ENCODE results near the gene NOX5. TPM values are rescaled to one million over a fixed set of nuclear protein-coding genes. Genes with fewer than 3 reads are reported as not detected.
A peak's percentile ranks its signal among the peaks of the same experiment; 100 is the strongest.

NOX5 gene
- total and polyA plus RNA-seq, 2 of the 13 experiments (the other 11 are each of a cell fraction or from before 2014, with no cell fraction given) = not detected

DNA sequence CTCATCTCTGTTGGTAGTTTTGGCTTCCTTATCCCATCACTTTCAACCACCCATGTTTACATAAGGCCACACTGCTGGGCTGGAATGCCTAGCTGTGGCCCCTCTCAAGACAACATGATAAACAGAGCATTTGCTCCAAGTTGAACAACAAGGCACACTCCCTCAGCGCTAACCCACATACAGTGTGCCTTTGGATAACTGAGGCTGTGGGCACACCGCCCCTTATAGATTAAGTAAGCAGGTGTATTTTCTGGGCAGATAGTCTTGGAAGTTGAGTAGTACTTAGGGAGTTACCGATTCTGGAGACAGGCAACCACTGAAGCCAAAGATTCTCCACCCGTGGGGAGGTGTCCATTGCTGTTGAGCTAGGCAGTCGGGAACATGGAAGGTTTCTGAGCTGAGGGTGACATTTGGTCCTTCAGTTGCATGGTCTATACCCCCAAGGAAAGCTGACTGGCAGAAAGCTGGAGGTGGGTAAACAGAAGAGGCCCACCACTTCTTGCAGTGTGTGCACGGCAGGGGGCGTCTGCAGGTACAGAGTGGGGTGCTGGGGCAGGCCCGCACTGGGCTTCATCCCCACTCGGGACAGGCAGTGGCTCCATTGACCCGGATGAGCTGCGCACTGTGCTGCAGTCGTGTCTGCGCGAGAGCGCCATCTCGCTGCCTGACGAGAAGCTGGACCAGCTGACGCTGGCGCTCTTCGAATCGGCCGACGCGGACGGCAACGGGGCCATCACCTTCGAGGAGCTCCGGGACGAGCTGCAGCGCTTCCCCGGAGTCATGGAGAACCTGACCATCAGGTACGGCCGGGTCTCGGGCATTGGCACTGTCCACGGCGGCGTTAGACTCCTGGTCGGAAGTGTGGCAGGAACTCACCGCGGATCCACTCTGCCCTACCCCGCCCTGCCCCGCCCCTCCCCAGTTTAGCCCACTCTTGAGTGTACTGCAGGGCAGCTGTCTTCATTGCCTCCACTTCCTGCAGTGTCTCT, 16.8 kb downstream of the NOX5 start (continued):
- TF ChIP-seq, protein P1, sequence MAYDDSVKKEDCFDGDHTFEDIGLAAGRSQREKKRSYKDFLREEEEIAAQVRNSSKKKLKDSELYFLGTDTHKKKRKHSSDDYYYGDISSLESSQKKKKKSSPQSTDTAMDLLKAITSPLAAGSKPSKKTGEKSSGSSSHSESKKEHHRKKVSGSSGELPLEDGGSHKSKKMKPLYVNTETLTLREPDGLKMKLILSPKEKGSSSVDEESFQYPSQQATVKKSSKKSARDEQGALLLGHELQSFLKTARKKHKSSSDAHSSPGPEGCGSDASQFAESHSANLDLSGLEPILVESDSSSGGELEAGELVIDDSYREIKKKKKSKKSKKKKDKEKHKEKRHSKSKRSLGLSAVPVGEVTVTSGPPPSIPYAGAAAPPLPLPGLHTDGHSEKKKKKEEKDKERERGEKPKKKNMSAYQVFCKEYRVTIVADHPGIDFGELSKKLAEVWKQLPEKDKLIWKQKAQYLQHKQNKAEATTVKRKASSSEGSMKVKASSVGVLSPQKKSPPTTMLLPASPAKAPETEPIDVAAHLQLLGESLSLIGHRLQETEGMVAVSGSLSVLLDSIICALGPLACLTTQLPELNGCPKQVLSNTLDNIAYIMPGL (CRISPR knock-in tag; IDR thresholded peaks at IDR 0.05; ENCODE audit: borderline replicate concordance in 1 of 2, low read depth in 1 of 2) = peak; percentile 32 to 43; a peak in 1 of 4 replicates
- TF ChIP-seq ZNF430 (CRISPR knock-in tag; IDR thresholded peaks at IDR 0.05) (no peak), ZNF562 (CRISPR knock-in tag; IDR thresholded peaks at IDR 0.05; ENCODE audit: borderline replicate concordance) (no peak), ZNF501 (CRISPR knock-in tag; IDR thresholded peaks at IDR 0.05) (0 out of 2 replicates have a peak, but pooled peaks have one; percentile 27), NFKB2 (CRISPR knock-in tag; IDR thresholded peaks at IDR 0.05; ENCODE audit: borderline replicate concordance) (no peak), KLF11 (CRISPR knock-in tag; IDR thresholded peaks at IDR 0.05) (no peak), NR0B2 (CRISPR knock-in tag; IDR thresholded peaks at IDR 0.05) (0 out of 2 replicates have a peak, but pooled peaks have one; percentile 48), MYC (CRISPR knock-in tag; IDR thresholded peaks at IDR 0.05; ENCODE audit: borderline replicate concordance) (peak; percentile 39; the same call in 1 of the 2 replicates), HNRNPLL (IDR thresholded peaks at IDR 0.05; ENCODE audit: low read depth, low read length, poor library complexity, severe bottlenecking) (peak; percentile 23), CTCF (CRISPR knock-in tag; IDR thresholded peaks at IDR 0.05) (peak; percentile 92), SALL1 (CRISPR knock-in tag; IDR thresholded peaks at IDR 0.05) (peak; percentile 25; the same call in 1 of the 2 replicates)
- TF ChIP-seq, protein P2, sequence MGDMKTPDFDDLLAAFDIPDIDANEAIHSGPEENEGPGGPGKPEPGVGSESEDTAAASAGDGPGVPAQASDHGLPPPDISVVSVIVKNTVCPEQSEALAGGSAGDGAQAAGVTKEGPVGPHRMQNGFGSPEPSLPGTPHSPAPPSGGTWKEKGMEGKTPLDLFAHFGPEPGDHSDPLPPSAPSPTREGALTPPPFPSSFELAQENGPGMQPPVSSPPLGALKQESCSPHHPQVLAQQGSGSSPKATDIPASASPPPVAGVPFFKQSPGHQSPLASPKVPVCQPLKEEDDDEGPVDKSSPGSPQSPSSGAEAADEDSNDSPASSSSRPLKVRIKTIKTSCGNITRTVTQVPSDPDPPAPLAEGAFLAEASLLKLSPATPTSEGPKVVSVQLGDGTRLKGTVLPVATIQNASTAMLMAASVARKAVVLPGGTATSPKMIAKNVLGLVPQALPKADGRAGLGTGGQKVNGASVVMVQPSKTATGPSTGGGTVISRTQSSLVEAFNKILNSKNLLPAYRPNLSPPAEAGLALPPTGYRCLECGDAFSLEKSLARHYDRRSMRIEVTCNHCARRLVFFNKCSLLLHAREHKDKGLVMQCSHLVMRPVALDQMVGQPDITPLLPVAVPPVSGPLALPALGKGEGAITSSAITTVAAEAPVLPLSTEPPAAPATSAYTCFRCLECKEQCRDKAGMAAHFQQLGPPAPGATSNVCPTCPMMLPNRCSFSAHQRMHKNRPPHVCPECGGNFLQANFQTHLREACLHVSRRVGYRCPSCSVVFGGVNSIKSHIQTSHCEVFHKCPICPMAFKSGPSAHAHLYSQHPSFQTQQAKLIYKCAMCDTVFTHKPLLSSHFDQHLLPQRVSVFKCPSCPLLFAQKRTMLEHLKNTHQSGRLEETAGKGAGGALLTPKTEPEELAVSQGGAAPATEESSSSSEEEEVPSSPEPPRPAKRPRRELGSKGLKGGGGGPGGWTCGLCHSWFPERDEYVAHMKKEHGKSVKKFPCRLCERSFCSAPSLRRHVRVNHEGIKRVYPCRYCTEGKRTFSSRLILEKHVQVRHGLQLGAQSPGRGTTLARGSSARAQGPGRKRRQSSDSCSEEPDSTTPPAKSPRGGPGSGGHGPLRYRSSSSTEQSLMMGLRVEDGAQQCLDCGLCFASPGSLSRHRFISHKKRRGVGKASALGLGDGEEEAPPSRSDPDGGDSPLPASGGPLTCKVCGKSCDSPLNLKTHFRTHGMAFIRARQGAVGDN (CRISPR knock-in tag; IDR thresholded peaks at IDR 0.05) = peak; percentile 63
